GM18870 (cell line): ENCODE measurements around the gene DOCK11.
"Not testable (repeated sequence)": the region's sequence is repeated elsewhere in the genome, so short reads cannot be mapped to it uniquely, and the experiment has no call there.

Experiments
- ATAC-seq: cut with Tn5 transposase; IDR thresholded peaks from one replicate; pipeline ENCODE4 v1.9.1; 2021; ENCODE audit warnings: moderate library complexity; ENCODE audit not compliant: unreplicated experiment

Gene DOCK11

DNA sequence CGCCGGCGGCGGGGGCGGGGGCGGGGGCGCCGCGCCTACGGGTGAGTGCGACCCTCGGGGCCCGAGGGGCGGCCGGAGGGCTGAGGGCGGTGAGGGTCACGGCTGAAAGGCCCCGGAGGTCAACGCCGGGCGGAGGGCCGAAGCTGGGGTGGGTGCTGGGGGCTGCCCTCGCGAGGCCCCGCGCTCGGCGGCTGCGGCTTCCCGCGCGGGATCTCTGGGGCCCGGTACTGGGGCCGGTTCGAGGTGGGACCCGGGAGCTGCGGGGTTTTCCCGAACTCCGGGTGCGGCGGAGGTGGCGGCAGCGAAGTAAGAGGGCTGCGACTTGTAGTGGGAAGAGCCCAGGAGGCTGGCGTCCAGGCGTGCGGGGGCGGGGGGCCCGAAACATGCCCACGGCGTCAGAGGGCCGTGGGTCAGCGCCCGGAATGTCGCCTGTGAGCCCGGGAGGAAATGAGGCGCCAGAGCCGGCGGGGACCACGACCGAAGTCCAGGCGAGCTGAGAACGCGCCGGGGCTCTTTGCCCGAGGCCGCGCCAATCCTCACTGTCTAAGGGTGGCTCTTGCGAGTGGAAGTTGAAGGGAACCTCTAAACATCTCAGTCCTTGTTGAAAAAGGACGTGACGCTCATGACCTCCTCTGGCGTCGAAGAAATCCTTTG lies 232.2 kb downstream of the DOCK11 start:
- no peak for ATAC-seq

DNA sequence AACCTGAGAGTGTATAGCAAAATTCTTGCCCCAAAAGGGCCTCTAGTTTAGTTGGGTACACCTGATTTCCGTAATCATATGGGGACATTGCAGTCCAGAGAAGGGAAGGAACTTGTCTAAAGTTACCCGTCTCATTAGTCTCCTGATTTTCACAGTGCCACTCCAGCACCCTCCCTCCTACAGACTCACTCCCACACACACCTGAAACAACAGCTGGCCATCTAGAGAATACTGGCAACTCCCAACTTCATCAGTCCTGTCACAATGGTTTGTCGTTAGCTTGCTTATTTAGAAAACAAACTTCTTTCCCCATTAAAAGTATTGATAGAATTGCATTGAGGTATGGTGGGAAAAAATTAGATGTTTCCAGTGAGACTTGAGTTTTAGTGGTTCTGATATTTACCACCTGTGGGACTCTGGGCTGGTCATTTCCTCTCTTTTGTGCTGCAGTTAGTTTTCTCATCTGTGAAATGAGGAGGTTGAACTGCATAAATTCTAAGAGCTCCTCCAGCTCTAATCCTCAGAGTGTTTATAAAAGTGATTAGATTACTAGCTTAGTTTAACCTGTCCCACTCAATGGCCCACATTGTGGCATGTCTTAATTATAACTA lies 233.5 kb downstream of the DOCK11 start:
- ATAC-seq: no peak

DNA sequence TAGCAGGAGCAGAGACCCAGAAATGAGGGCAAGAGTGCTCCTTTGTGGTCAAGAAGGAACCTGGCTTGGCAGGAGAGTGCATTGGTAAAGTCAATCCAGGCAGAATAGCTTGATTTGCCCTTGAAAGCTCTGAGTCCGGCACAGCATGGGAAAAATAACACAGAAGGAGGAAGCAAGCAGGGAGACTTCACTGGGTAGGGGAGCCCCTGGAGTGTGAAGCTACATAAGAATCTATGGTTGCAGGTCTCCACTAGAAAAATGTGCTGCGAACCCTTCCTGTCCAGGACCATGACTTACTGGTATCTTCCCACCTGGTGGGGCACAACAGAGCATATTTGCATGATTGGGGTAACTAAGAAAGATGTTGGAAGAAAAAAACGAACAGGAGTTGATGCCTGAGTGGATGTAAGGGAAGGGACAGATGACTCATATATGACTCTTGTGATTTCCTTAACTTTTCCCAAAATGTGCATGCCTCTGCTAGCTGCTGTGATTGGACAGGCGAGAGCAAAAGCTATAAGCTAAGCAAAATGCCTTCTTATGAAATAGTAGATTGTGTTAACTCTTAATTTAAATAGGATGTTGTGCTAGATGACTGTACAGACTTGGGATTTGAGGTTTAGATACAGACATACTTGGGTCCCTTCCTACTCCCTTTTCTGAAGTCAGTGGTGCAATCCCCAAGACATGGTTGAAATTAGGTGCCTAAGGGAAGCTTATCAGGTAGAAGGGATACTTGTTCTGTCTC lies 235.1 kb downstream of the DOCK11 start:
- no peak for ATAC-seq

DNA sequence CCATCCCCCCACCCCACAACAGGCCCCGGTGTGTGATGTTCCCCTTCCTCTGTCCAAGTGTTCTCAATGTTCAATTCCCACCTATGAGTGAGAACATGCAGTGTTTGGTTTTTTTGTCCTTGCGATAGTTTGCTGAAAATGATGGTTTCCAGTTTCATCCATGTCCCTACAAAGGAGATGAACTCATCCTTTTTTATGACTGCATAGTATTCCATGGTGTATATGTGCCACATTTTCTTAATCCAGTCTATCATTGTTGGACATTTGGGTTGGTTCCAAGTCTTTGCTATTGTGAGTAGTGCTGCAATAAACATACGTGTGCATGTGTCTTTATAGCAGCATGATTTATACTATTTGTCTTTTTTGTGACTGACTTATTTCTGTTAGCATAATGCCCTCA lies 236.9 kb downstream of the DOCK11 start:
- not testable (repeated sequence) for ATAC-seq

DNA sequence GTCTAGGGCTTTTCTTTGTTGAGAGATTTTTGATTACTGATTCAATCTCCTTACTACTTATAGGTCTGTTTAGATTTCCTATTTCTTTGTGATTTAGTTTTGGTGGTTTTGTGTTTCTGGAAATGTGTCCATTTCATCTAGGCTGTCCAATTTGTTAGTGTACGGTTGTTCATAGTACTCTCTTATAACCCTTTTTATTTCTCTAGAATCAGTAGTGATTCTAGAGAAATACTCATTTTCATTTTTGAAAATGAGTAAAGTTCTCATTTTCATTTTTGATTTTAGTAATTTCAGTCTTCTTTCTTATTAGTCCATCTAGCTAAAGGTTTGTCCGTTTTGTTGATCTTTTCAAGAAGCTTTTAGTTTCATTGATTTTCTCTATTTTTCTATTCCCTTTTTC lies 239.3 kb downstream of the DOCK11 start:
- ATAC-seq: peak; percentile 59
